ENCODE measurements around the gene AOPEP.

DNA sequence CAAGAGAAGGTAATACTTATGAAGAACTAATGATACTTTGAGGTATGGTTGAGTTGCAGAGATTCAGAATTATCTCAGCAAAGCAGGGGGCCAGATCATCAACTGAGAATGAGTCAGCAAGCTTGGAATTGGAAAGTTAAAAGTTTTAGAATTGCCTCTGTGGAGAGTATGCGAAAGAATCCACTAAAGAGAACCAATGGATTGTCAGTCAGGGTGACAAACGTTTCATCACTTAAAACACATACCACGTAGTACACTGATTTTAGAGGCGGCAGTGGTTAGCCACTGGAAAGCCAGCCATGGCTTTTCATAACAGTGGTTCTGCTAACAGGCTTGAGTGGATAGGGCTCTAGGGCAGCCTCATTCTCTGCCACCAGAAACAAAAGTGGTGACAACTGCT, 30.7 kb downstream of the AOPEP start:
- TF ChIP-seq EZH2 (IDR thresholded peaks at IDR 0.05; ENCODE audit: borderline replicate concordance, low read depth, low read length): no peak
- TF ChIP-seq, protein P1, sequence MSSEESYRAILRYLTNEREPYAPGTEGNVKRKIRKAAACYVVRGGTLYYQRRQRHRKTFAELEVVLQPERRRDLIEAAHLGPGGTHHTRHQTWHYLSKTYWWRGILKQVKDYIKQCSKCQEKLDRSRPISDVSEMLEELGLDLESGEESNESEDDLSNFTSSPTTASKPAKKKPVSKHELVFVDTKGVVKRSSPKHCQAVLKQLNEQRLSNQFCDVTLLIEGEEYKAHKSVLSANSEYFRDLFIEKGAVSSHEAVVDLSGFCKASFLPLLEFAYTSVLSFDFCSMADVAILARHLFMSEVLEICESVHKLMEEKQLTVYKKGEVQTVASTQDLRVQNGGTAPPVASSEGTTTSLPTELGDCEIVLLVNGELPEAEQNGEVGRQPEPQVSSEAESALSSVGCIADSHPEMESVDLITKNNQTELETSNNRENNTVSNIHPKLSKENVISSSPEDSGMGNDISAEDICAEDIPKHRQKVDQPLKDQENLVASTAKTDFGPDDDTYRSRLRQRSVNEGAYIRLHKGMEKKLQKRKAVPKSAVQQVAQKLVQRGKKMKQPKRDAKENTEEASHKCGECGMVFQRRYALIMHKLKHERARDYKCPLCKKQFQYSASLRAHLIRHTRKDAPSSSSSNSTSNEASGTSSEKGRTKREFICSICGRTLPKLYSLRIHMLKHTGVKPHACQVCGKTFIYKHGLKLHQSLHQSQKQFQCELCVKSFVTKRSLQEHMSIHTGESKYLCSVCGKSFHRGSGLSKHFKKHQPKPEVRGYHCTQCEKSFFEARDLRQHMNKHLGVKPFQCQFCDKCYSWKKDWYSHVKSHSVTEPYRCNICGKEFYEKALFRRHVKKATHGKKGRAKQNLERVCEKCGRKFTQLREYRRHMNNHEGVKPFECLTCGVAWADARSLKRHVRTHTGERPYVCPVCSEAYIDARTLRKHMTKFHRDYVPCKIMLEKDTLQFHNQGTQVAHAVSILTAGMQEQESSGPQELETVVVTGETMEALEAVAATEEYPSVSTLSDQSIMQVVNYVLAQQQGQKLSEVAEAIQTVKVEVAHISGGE (CRISPR knock-in tag; IDR thresholded peaks at IDR 0.05): no peak
- TF ChIP-seq CBFB (CRISPR knock-in tag; IDR thresholded peaks at IDR 0.05): no peak
- TF ChIP-seq, protein P2, sequence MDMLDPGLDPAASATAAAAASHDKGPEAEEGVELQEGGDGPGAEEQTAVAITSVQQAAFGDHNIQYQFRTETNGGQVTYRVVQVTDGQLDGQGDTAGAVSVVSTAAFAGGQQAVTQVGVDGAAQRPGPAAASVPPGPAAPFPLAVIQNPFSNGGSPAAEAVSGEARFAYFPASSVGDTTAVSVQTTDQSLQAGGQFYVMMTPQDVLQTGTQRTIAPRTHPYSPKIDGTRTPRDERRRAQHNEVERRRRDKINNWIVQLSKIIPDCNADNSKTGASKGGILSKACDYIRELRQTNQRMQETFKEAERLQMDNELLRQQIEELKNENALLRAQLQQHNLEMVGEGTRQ (CRISPR knock-in tag; IDR thresholded peaks at IDR 0.05): no peak
- TF ChIP-seq, protein P3, sequence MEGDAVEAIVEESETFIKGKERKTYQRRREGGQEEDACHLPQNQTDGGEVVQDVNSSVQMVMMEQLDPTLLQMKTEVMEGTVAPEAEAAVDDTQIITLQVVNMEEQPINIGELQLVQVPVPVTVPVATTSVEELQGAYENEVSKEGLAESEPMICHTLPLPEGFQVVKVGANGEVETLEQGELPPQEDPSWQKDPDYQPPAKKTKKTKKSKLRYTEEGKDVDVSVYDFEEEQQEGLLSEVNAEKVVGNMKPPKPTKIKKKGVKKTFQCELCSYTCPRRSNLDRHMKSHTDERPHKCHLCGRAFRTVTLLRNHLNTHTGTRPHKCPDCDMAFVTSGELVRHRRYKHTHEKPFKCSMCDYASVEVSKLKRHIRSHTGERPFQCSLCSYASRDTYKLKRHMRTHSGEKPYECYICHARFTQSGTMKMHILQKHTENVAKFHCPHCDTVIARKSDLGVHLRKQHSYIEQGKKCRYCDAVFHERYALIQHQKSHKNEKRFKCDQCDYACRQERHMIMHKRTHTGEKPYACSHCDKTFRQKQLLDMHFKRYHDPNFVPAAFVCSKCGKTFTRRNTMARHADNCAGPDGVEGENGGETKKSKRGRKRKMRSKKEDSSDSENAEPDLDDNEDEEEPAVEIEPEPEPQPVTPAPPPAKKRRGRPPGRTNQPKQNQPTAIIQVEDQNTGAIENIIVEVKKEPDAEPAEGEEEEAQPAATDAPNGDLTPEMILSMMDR (IDR thresholded peaks at IDR 0.05 in 2 of 3, conservative IDR thresholded peaks at IDR 0.05 in 1 of 3; ENCODE audit: insufficient read depth in 2 of 3, low read depth in 1 of 3, low read length in 3 of 3): no peak
- TF ChIP-seq SREBF2 (CRISPR knock-in tag; IDR thresholded peaks at IDR 0.05): no peak

All from K562 (cell line).